Epidermal melanocyte (primary cell): ENCODE measurements around the gene SLC22A14.

Experiments
- DNase-seq: peaks from one replicate; pipeline ENCODE4 v3.0.0; 2011; ENCODE audit warnings: low spot score; ENCODE audit not compliant: insufficient read length

SLC22A14 gene

DNA sequence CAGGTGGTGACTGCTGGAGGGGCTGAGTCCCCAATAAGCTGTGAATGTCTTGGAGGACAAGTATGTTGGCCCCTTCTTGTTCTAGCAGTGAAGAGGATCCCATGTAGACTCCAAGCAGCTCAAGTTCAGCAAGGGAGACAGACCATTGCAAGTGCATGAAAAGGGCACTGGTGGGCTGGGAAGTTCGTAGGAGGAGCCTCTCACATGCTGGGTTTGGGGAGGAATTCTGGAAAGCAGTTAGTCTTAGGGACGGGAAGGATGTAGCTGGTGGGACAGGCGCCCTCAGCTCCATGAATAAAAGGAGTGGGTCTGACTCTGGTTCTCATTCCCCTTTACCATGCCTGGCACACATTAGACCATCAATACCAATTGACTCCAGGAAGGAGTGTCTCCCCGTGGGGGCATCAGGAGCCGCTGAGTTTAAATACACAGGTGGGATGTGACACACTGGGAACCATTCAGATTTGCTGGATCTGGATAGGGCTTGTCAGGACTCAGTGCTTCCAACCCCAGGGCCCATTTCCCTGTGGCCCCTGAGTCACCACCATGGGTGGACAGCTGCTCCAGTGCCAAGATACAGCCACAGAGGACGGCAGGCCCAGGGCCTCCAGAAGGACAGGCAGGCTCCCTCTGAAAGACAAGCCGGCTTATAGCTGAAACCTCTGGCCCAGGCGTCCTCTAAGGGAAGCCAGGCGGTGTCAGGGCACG is 63.9 kb downstream of the SLC22A14 start:
- no peak for DNase-seq

DNA sequence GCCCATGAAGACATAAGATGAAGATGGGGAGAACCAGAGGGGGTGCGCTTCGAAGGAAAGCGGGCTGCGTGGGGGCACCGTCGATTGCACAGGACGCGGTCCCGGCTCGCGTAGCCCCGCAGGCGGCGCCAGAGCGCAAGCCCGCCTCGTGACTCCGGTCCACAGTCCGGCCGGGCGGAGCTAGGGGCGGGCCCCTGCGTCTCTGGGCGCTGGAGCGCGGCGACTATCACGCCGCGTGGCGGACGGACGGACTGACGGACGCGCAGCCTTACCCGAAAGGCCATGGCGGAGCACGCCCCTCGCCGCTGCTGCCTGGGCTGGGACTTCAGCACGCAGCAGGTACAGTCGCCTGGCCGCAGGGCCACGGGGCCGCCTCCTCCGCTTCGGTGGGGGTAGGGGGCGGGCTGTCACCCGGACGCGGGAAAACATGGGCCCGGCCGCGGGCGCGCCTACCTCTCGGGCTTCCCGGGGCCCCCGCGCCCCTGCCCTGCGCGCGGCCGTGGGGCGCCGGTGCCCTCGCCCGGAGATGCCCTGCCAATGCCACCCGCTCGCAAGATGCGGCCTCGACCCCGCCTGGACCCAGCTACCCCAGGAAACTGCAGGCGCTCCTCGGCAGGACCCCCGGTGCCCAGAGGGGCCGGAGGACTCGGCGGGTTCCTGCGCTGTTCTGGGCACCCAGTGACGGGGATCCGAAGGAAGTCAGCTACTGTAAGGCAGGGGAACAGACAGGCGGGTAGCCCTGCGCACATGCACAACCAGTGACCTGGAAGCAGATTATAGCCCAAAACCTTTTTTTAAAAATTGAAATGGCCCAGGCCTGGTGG is 64.7 kb downstream of the SLC22A14 start, which contains the start of gene XYLB:
XYLB (plus strand) TSS at position 199 of the 824 bp plus-strand sequence; CDS start at position 283, 84 bp downstream.
- DNase-seq, result peak; percentile 92

DNA sequence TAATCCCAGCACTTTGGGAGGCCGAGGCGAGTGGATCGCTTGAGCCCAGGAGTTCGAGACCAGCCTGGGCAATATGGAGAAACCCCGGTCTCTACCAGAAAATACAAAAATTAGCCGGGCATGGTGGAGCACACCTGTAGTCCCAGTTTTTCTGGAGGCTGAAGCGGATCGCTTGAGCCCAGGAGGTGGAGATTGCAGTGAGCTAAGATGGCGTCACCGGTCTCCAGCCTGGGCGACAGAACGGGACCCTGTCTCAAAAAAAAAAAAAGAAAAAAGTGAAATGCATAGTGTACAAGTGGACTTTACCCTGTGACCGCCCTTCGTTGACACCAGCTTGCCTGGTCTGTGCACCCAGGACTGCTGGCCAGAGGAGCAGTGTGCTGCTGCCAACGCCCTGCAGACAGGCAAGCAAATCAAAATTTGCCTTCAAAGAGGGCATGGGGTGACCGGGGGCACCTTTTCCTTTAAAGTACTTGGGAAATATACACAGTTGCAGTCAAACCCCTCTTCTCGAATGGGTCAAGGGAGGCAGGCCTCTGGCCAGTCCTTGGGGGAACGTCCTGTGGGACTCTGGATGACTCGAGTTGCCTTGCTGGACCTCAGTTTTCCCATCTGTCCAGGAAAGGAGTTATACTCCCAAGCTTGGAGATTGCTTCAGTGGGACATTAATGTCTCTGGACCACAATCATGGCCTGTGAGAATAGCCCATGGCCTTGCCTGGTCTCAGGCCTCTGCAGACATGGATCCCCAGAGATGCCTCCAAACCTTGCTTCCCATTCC is 65.5 kb downstream of the SLC22A14 start:
- no peak for DNase-seq

DNA sequence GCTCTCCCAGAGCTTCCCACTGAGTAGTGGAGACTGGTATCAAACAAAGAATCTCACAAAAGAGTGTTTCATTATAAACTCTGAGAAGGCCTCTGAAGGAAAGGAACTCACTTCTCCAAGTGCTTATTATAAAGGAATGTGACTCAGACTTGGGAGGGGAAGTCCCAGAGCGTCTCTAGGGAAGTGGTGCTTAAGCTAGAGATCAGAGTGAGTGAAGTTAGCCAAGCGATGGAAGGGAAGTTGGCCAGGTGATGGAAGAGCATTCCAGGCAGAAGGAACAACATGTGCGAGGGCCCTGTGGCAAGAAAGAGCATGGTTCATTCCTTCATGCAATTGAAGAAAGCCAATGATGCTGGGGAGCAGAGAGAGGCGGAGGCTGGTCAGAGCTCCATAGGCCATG is 66.8 kb downstream of the SLC22A14 start:
- no peak for DNase-seq

DNA sequence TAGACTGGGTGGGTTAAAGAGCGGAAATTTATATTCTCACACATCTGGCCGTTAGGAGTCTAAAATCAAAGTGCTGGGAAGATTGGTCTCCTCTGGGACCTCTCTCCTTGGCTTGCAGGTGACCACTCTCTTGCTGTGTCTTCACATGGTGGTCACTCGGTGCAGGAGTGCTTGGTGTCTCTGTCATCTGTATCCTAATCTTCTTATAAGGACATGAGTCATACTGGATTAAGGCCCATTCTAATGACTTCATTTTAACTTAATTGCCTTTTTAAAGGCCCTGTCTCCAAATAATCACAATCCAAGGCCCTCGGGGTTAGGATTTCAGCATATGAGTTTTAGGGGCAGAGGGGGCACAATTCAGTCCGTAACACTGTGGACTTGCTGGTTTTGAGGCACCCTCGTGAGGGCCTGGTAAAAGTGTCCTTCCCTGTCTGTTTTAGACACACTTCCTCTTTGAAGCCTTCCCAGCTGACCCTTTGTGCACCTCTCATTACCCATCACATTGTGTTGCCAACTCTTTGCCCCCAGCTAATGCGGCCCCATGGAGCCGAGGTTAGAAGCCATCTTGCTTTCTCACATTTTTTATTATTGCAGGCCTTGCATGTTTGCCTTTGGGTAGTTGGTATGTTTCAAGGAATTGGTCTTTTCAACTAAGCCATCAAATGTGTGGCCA is 67.7 kb downstream of the SLC22A14 start:
- no peak for DNase-seq

DNA sequence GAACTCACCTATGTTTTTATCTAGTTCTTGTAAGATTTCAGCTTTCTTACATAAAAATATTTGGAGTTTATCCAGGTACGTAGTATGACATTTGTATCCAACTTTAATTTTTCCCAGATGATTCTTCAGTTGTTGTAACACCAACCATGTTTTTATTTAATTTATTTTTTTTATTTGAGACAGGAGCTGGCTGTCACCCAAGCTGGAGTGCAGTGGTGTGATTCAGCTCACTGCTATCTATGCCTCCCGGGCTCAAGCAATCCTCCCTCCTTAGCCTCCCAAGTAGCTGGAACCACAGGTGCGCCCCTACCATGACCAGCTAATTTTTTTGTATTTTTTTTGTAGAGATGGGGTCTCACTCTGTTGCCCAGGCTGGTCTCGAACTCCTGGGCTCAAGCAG is 71.1 kb downstream of the SLC22A14 start:
- no peak for DNase-seq

DNA sequence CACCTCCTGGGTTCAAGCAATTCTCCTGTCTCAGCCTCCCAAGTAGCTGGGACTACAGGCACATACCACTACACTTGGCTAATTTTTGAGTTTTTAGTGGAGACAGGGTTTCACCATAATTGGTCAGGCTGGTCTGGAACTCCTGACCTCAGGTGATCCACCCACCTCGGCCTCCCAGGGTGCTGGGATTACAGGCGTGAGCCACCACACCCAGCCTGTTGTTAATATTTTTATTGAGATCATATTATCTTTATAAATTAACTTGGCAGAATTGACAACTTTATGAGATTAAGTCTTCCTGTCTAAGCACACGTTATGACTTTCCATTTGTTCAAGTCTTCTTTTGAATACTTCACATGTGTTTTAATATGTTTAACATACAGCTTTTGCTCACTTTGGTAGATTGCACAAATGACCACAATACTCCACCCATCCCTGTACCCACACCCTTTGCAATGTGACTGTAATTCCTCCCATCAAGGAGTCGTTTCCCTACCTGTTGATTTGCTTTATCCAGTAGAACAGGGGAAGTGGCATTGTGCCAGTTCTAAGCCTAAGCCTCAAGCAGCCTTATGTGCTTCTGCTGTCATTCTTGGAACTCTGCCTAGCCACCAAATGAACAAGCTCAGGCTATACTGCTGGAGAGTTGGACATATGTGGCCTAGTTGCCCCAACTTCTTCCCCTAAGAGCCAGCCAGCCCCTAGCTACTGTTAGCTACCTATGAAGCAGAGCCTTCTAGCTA is 72.7 kb downstream of the SLC22A14 start:
- no peak for DNase-seq

DNA sequence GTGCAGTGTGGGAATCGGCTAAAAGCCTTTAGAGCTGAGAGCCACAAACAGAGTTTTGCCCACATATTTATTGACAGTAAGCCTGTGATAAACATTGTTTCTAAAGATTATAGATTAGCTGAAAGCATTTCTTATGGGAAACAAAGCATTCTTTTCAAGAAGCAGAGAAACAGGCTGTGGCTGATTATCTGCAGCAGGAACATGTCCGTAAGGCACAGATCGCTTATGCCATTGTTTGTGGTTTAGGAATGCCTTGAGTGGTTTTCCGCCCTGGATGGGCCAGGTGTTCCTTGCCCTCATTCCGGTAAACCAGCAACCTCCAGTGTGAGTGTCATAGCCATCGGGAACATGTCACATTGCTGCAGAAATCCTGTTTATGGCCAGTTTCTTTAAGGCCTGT is 76.9 kb downstream of the SLC22A14 start:
- DNase-seq, result no peak

DNA sequence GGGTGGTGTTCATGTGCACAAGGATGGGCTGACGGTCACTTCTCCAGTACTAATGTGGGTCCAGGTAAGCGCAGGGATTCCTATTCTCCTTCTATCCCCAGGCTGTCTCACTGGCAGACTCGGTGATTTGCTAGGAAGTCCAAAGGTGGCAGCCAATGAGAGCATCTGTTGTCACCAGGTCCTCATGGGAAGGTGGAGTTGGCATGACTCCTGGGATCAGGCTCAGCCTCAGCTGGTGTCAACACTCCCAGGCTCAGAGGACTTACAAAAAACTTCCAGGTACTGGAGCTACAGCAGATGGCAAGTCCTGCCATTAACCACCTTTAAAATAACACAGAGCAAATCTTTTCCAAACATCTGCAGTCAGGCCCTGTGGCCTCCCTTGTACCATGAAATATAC is 78.3 kb downstream of the SLC22A14 start:
- DNase-seq, result no peak

DNA sequence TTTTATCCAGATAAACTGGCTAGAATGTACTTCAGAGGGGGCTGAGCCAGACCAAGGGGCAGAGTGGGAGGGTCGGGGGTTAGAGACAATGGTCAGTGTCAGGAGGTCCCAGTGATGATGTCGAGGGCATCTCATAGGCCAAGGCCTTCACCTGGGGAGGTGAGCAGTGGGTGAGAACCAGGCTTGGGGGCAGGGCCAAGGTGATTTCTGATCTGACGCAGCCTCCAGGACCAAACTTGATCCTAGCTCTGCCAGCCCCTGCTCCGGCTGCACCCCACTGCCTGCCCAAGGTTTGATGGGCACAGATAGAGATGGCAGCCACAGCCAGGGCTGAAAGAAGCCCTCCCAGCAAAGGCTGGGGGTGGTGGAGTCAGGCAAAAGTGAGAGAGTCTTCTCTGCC is 79.4 kb downstream of the SLC22A14 start:
- no peak for DNase-seq

DNA sequence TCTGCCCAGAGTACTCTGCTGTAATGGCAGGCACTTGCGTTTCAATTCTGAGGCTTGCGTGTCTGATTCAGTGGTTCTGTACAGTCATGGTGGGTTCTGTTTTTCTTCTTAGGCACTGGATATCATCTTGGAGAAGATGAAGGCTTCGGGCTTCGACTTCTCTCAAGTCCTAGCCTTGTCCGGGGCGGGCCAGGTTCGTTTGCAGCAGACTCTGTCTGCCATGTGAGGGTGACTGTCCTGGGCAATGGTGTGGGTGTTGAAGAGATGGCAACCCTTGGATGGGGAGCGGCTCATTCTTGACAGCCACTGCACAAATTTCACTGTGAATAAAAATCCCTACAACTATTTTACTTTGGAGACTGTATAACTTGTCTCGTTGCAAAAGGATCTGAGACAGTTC is 80.7 kb downstream of the SLC22A14 start:
- no peak for DNase-seq

DNA sequence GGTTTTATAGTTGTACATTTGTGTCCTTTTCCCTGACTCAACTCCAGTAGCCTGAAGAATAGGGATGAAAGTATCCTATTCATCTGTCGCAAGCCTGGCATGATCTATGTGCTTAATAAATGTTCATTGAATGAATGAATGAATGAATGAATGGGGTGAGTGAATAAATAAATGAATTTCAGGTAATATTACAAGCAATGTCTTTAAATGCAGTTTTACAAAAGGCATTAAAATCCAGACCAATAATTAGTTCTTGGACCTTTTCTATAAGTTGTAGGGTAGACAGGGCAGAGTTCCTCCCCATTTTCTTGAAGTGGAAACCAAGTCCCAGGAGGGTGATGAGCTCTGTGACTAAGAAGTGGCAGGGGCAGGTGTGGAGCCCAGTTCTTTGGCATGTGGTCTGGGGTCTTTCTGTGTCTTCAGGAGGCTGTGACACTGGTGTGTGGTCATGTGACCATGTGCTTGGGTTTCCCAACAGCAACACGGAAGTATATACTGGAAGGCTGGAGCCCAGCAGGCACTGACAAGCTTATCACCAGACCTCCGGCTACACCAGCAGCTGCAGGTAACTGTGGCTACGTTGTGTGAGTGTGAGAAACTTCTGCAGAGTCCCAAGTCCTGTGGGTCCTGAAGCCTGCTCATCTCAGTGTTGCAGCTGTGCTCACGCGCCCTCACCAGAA is 82.8 kb downstream of the SLC22A14 start:
- DNase-seq, result no peak

DNA sequence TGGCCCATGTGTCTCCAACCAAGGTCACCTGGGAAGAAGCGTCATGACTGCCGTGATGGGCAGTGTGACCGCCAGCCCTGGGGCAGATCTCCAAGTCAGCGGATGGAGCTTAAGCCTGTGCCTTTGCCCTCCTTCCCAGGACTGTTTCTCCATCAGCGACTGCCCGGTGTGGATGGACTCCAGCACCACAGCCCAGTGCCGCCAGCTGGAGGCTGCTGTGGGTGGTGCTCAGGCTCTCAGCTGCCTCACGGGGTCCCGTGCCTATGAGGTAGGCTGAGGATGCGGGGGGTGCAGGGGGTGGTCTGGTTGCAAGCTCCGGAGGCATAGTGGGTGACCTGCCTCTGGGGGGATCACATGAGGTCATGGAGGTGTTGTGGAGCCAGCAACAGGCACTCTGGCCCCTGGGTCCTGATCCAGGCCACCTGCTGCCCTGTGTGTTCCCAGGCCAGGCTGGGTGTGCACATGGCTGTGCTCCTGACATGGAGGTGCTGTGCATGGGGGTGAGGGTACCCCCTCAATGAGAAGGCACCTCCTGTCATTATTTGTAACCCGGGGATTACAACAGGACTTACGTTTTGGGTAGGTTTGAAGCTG is 83.5 kb downstream of the SLC22A14 start:
- no peak for DNase-seq

DNA sequence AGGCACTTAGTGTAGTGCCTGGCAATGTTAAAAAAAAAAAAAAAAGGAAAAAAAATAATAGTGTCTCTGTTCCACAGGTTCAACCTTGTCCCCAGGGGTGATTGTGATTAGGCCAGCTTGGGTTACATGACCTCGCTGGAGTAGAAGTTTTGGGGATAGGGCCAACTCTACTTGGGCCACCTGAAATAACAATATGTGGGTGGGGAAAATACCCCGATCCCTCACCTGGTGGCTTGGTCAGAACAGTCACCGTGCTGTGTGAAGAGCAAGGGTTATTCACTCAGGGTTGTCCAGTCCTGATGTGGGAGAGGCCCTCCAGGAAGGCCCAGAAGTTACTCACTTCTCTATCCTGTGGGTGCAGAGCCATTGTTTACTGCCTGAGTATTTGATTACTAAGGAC is 84.0 kb downstream of the SLC22A14 start:
- DNase-seq, result no peak

DNA sequence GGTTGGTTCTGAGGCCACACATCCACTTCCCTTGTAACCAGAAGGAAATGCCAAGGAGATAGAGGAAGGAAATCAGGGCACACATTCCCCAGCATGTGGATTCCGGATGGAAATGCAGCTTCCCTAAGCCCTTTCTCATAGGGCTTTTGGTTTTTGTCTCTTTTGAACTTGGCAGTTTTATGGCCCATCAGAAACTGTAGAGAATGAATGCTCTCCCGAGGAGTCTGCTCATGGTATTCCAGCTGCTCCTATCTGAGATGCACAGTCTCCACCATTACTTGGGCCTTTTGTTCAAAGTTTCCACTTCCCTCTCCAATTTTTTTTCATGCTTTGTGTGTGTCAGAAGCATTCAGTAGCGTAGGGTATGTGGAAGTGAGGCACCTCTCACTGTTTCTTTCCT is 85.7 kb downstream of the SLC22A14 start:
- DNase-seq, result no peak
